Panc1 (cell line): ENCODE data around the gene MAP3K20. TPM values are rescaled to one million over a fixed set of nuclear protein-coding genes. Genes with fewer than 3 reads are reported as not detected.
"Not testable (repeated sequence)": the region's sequence is repeated elsewhere in the genome, so short reads cannot be mapped to it uniquely, and the experiment has no call there.

Experiments used
- ATAC-seq: fragments of 200-7000 bp; cut with Tn5 transposase; 2 replicates; pipeline ENCODE4 v1.9.1; 2020; ENCODE audit warnings: mild to moderate bottlenecking, moderate library complexity
- BruUV-seq: library from RNA; stranded (reverse); fragments of 400-500 nt; replicated peaks from 2 replicates; lab custom pipeline; 2021; lab: Mats Ljungman, UMichigan
- CTCF ChIA-PET: fragments of 300-600 bp; sonication (Branson Sonifier 250); formaldehyde crosslinking; loops from one replicate; lab custom pipeline; 2022; ENCODE audit warnings: antibody characterized with exemption; lab: Charles Lee
- POLR2A ChIA-PET: fragments of 300-600 bp; sonication (Branson Sonifier 250); formaldehyde crosslinking; loops from one replicate; lab custom pipeline; 2022; ENCODE audit warnings: antibody characterized with exemption; lab: Charles Lee
- DNase-seq: peaks from one replicate; pipeline ENCODE4 v3.0.0-alpha.2; 2010; ENCODE audit warnings: low read depth, low spot score
- H3K27ac ChIP-seq: 2 replicates; pipeline ENCODE4 v1.5.1; 2011; ENCODE audit warnings: mild to moderate bottlenecking, low read length, inconsistent platforms
- H3K27me3 ChIP-seq: fragments of 200-500 bp; sonication (Bioruptor generic); 2 replicates; pipeline ENCODE4 v1.6.0; 2014; ENCODE audit warnings: low read length, inconsistent platforms; ENCODE audit not compliant: control insufficient read depth, insufficient read depth
- H3K36me3 ChIP-seq: fragments of 200-500 bp; sonication (Bioruptor generic); 2 replicates; pipeline ENCODE4 v1.5.1; 2014; ENCODE audit warnings: inconsistent platforms, mild to moderate bottlenecking, low read length, moderate library complexity; ENCODE audit not compliant: control insufficient read depth, insufficient read depth
- H3K4me1 ChIP-seq: 2 replicates; pipeline ENCODE4 v1.5.1; 2011; ENCODE audit warnings: inconsistent platforms, mild to moderate bottlenecking, low read length, moderate library complexity; ENCODE audit not compliant: control insufficient read depth, insufficient read depth
- H3K4me3 ChIP-seq, 2 experiments: 2 replicates each; pipeline ENCODE4 v1.5.1; 2011 to 2012; ENCODE audit warnings: low read depth in 2 of 2, low read length in 2 of 2, mild to moderate bottlenecking in 2 of 2, inconsistent platforms in 1 of 2, moderate library complexity in 1 of 2
- H3K9me3 ChIP-seq: fragments of 200-500 bp; sonication (Bioruptor generic); 2 replicates; pipeline ENCODE4 v1.5.1; 2014; ENCODE audit warnings: low read depth, mild to moderate bottlenecking, inconsistent platforms, low read length, moderate library complexity; ENCODE audit not compliant: control insufficient read depth, insufficient read depth
- POLR2AphosphoS5 ChIP-seq: IDR thresholded peaks from 2 replicates; pipeline ENCODE4 v1.6.1; 2012; ENCODE audit warnings: mild to moderate bottlenecking, low read depth, low read length, moderate library complexity
- SIN3A ChIP-seq: IDR thresholded peaks from 2 replicates; pipeline ENCODE4 v1.6.1; 2012; ENCODE audit warnings: low read depth, mild to moderate bottlenecking, low read length, moderate library complexity, borderline replicate concordance; ENCODE audit not compliant: insufficient read depth
- TCF7L2 ChIP-seq: IDR thresholded peaks from 2 replicates; pipeline ENCODE4 v1.6.1; 2011; ENCODE audit warnings: mild to moderate bottlenecking, low read depth, low read length, inconsistent platforms
- in situ Hi-C: cut with HindIII; loops from 2 replicates; pipeline ENCODE4 v1.10.0; 2016; ENCODE audit warnings: low sequenced_read_pairs, low pct_unique_long_range_greater_than_20kb
- intact Hi-C: fragments of 100-400 bp; cut with micrococcal nuclease; formaldehyde crosslinking; loops from one replicate; pipeline ENCODE4 v1.10.0; 2022; ENCODE audit not compliant: unreplicated experiment
- total RNA-seq: library from RNA; stranded (reverse); gene quantifications from one replicate; pipeline ENCODE4 v1.2.1, GENCODE V29; 2021; ENCODE audit not compliant: unreplicated experiment
- TF ChIP-seq, protein P1 (sequence below), 2 experiments: IDR thresholded peaks; 2 replicates each; pipeline ENCODE4 v1.6.1; 2011 to 2012; ENCODE audit warnings: low read depth in 2 of 2, control low read depth in 1 of 2, low read length in 1 of 2, mild to moderate bottlenecking in 1 of 2, moderate library complexity in 1 of 2; ENCODE audit not compliant: insufficient read depth in 1 of 2
- TF ChIP-seq, protein P2 (sequence below): fragments of 450-650 bp; IDR thresholded peaks from 2 replicates; pipeline ENCODE4 v1.5.1; 2017; ENCODE audit warnings: mild to moderate bottlenecking

Gene MAP3K20
- total RNA-seq, 1 experiment from 2014 or later = 121 TPM

DNA sequence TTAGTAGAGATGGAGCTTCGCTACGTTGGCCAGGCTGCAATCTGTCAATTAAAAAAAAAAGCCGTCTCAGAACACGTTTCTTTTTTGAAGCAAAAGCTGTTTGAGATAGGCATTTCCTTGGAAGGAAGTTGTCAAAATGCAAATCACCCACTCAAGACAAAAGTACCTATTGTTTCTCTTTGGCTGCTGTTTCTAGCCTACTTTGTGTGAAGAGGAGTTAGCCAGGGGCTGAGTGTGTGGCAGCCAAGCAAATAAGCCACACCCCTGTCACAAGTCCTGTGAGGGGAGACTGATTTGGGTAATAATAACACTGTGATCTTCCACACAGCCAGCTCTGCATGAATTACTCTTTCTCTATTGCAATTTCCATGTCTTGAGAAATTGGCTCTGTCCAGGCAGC, 231.6 kb downstream of the MAP3K20 start:
- CTCF ChIA-PET = no interaction called here
- BruUV-seq = no TSS peak
- Histone ChIP-seq H3K27ac (no peak overlapping the region), H3K4me3 (no peak overlapping the region), H3K27me3 (no peaks in the 10 kb centered on the region), H3K36me3 (no peaks in the 10 kb centered on the region), H3K4me1 (no peaks in the 10 kb centered on the region; the same call in 1 of the 2 replicates), H3K9me3 (no peaks in the 10 kb centered on the region)
- TF ChIP-seq TCF7L2 = no peak
- no peak for TF ChIP-seq SIN3A
- no peak for TF ChIP-seq POLR2AphosphoS5
- TF ChIP-seq, protein P1, sequence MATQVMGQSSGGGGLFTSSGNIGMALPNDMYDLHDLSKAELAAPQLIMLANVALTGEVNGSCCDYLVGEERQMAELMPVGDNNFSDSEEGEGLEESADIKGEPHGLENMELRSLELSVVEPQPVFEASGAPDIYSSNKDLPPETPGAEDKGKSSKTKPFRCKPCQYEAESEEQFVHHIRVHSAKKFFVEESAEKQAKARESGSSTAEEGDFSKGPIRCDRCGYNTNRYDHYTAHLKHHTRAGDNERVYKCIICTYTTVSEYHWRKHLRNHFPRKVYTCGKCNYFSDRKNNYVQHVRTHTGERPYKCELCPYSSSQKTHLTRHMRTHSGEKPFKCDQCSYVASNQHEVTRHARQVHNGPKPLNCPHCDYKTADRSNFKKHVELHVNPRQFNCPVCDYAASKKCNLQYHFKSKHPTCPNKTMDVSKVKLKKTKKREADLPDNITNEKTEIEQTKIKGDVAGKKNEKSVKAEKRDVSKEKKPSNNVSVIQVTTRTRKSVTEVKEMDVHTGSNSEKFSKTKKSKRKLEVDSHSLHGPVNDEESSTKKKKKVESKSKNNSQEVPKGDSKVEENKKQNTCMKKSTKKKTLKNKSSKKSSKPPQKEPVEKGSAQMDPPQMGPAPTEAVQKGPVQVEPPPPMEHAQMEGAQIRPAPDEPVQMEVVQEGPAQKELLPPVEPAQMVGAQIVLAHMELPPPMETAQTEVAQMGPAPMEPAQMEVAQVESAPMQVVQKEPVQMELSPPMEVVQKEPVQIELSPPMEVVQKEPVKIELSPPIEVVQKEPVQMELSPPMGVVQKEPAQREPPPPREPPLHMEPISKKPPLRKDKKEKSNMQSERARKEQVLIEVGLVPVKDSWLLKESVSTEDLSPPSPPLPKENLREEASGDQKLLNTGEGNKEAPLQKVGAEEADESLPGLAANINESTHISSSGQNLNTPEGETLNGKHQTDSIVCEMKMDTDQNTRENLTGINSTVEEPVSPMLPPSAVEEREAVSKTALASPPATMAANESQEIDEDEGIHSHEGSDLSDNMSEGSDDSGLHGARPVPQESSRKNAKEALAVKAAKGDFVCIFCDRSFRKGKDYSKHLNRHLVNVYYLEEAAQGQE (IDR thresholded peaks at IDR 0.05; ENCODE audit: insufficient read depth in 1 of 2, low read depth in 2 of 2, low read length in 1 of 2) = no peak
- TF ChIP-seq, protein P2, sequence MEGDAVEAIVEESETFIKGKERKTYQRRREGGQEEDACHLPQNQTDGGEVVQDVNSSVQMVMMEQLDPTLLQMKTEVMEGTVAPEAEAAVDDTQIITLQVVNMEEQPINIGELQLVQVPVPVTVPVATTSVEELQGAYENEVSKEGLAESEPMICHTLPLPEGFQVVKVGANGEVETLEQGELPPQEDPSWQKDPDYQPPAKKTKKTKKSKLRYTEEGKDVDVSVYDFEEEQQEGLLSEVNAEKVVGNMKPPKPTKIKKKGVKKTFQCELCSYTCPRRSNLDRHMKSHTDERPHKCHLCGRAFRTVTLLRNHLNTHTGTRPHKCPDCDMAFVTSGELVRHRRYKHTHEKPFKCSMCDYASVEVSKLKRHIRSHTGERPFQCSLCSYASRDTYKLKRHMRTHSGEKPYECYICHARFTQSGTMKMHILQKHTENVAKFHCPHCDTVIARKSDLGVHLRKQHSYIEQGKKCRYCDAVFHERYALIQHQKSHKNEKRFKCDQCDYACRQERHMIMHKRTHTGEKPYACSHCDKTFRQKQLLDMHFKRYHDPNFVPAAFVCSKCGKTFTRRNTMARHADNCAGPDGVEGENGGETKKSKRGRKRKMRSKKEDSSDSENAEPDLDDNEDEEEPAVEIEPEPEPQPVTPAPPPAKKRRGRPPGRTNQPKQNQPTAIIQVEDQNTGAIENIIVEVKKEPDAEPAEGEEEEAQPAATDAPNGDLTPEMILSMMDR = no peak
- POLR2A ChIA-PET = interaction anchor here (0.5 kb wide), 1 partner anchor 128 kb away, joined by 3 read pairs; no protein-coding TSS in a partner anchor
- intact Hi-C loops (no loop called here), in situ Hi-C loops (no loop called here)
- ATAC-seq = no peak
- no peak for DNase-seq

DNA sequence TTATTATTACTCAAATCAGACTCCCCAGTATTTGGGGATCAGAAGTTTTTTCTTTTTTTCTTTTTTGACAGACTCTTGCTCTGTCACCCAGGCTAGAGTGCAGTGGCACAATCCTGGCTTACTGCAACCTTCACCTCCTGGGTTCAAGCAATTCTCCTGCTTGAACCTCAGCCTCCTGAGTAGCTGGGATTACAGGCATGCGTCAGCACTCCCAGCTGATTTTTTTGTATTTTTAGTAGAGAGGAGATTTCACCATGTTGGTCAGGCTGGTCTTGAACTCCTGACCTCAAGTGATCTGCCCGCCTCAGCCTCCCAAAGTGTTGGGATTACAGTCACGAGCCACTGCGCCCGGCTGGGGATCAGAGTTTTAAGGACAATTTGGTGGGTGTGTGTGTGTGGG, 233.7 kb downstream of the MAP3K20 start:
- CTCF ChIA-PET, POLR2A ChIA-PET, ATAC-seq, H3K27me3 ChIP-seq, H3K27ac ChIP-seq, H3K4me1 ChIP-seq, BruUV-seq, H3K9me3 ChIP-seq, intact Hi-C loops, in situ Hi-C loops, DNase-seq, H3K4me3 ChIP-seq, H3K36me3 ChIP-seq: not testable (repeated sequence)

DNA sequence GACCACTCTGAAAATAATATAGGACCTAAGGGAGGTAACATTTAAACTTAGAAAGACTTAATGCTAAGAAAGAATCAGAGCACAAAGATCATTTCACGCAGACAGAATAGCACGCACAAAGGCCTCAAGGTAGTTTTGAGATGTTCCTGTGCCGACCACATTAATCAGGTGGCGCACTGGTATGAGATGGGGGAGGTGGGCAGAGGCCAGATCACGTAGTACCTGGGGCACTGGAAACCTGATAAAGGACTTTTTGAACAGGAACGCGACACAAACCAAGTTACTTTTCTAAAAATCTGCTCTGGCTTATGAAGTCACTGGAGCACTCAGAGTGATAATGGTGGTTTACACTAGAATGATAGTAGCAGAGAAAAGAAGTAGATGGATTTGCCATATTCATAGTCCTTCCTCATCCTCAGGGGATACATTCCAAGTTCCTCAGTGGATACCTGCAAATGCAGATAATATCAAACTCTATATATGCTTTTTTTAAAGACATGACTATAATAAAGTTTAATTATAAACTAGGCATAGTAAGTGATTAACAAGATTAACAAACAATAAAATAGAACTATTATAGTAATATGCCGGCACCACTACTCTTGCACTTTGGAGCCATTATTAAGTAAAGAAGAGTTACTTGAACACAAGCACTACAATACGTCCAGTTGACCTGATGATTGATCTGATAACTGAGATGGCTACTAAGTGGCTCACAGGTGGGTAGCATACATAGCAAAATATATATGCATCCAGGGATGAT, 236.4 kb downstream of the MAP3K20 start:
- ChIA-PET POLR2A (no interaction called here), CTCF (no interaction called here)
- H3K27ac ChIP-seq = no peak overlapping the region
- DNase-seq (no peak), ATAC-seq (no peak)
- no peak overlapping the region for H3K4me3 ChIP-seq
- in situ Hi-C loops = no loop called here
- TF ChIP-seq SIN3A (no peak), POLR2AphosphoS5 (no peak), TCF7L2 (no peak)
- TF ChIP-seq, protein P1 (IDR thresholded peaks at IDR 0.05; ENCODE audit: insufficient read depth in 1 of 2, low read depth in 2 of 2, low read length in 1 of 2) = no peak
- TF ChIP-seq, protein P2 = no peak
- no peaks in the 10 kb centered on the region for H3K27me3 ChIP-seq
- H3K9me3 ChIP-seq = no peaks in the 10 kb centered on the region
- no peaks in the 10 kb centered on the region; the same call in 1 of the 2 replicates for H3K4me1 ChIP-seq
- BruUV-seq = no TSS peak
- H3K36me3 ChIP-seq = no peaks in the 10 kb centered on the region
- intact Hi-C loops = no loop called here
